Neural crest cell (in vitro differentiated cells): Measurements from ENCODE around the gene PSMB10. TPM values are rescaled to one million over a fixed set of nuclear protein-coding genes. Genes with fewer than 3 reads are reported as not detected.

Experiments
- DNase-seq: peaks from one replicate; pipeline ENCODE4 v3.0.0; 2021; ENCODE audit warnings: low read depth, mixed read lengths, low spot score
- H3K27ac Mint-ChIP-seq: one replicate; pipeline ENCODE4 v1.8.0; 2021; ENCODE audit warnings: mild to moderate bottlenecking, mixed read lengths; ENCODE audit not compliant: unreplicated experiment
- H3K27me3 Mint-ChIP-seq: 2 replicates; pipeline ENCODE4 v1.8.0; 2021; ENCODE audit warnings: low read depth, mild to moderate bottlenecking, mixed read lengths
- H3K36me3 Mint-ChIP-seq: 2 replicates; pipeline ENCODE4 v1.8.0; 2021; ENCODE audit warnings: low read depth, mild to moderate bottlenecking, mixed read lengths
- H3K4me1 Mint-ChIP-seq: 2 replicates; pipeline ENCODE4 v1.8.0; 2021; ENCODE audit warnings: mixed read lengths
- H3K4me3 Mint-ChIP-seq: one replicate; pipeline ENCODE4 v1.8.0; 2021; ENCODE audit warnings: mild to moderate bottlenecking, mixed read lengths
- H3K9me3 Mint-ChIP-seq: 2 replicates; pipeline ENCODE4 v1.8.0; 2021; ENCODE audit warnings: mixed read lengths
- total RNA-seq: library from RNA; stranded (reverse); gene quantifications from 2 replicates; pipeline ENCODE4 v1.2.1, GENCODE V29; 2021
- TF ChIP-seq, protein P1 (sequence below): fragments of 200-600 bp; sonication (generic); conservative IDR thresholded peaks from 2 replicates; pipeline ENCODE4 v1.5.0; 2021; ENCODE audit warnings: antibody characterized with exemption, mild to moderate bottlenecking

The PSMB10 gene
- total RNA-seq, 1 donor from 2014 or later = 22.5 TPM

DNA sequence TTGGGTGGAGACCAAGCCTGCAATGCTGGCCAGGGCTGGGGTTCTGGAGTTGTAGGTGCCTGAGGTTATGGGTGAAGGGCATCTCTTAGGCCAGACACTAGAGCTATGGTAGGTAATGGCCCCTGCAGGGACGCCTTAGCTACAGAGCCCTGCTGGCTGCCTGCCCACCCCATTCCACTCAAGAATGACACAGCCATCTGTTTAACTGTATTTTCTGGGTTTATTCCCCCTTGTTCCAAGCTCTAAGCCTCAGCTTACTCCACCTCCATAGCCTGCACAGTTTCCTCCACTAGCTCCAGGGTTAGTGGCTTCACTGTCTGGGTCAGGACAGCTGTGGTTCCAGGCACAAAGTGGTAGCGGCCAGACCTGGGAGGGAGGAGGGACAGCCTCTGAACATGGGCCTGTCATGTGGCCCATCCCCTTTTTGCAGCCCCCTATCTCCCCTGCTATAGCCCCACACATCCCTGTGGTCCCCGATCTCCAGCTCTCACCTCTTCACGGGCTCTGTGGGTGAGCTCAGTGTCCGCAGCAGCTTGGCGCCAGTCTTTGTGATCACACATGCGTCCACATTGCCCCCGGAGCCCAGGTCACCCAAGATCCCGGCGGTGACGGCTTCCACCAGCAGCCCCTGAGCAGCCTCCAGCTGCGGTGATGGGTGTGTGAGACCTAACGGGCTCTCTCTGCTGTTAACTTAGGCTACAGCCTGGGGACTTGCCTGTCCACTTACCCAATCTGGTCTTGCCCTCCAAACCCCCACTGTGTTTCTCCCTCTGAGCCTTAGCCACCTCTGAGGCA is 2.1 kb downstream of the PSMB10 start:
- peak overlapping the region; percentile 99 for H3K4me3 Mint-ChIP-seq
- peaks cover 3% of the 10 kb centered on the region for H3K36me3 Mint-ChIP-seq
- peaks cover 7% of the 10 kb centered on the region for H3K27me3 Mint-ChIP-seq
- peaks cover 30% of the 10 kb centered on the region for H3K4me1 Mint-ChIP-seq
- no peak for DNase-seq
- no peaks in the 10 kb centered on the region for H3K9me3 Mint-ChIP-seq
- H3K27ac Mint-ChIP-seq = peak overlapping the region; percentile 53
- TF ChIP-seq, protein P1, sequence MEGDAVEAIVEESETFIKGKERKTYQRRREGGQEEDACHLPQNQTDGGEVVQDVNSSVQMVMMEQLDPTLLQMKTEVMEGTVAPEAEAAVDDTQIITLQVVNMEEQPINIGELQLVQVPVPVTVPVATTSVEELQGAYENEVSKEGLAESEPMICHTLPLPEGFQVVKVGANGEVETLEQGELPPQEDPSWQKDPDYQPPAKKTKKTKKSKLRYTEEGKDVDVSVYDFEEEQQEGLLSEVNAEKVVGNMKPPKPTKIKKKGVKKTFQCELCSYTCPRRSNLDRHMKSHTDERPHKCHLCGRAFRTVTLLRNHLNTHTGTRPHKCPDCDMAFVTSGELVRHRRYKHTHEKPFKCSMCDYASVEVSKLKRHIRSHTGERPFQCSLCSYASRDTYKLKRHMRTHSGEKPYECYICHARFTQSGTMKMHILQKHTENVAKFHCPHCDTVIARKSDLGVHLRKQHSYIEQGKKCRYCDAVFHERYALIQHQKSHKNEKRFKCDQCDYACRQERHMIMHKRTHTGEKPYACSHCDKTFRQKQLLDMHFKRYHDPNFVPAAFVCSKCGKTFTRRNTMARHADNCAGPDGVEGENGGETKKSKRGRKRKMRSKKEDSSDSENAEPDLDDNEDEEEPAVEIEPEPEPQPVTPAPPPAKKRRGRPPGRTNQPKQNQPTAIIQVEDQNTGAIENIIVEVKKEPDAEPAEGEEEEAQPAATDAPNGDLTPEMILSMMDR = no peak

DNA sequence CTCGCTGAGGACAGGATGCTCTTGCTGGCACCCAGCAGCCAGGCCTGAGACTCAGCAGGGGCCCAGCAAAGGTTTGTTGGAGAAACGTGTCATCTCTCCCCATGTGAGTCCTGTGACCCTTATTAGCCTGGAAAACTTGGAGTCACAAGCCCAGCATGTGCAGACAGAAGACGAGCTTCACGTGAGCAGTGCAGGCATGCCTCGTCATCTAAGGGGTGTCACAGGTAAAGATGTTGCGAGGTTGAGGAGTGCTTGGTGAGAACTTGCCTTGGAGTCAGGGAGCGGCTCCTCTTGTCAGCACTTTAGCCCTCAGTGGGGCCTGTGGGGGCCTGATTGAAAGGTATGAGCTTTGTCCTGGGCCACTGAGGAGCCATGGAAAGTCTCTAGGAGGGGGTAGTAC is 2.8 kb downstream of the PSMB10 start:
- H3K4me1 Mint-ChIP-seq = peaks cover 30% of the 10 kb centered on the region
- no peak overlapping the region for H3K27ac Mint-ChIP-seq
- TF ChIP-seq, protein P1 = no peak
- peaks cover 3% of the 10 kb centered on the region for H3K36me3 Mint-ChIP-seq
- H3K27me3 Mint-ChIP-seq = peaks cover 7% of the 10 kb centered on the region
- no peaks in the 10 kb centered on the region for H3K9me3 Mint-ChIP-seq
- peak overlapping the region; percentile 99 for H3K4me3 Mint-ChIP-seq
- DNase-seq = no peak

DNA sequence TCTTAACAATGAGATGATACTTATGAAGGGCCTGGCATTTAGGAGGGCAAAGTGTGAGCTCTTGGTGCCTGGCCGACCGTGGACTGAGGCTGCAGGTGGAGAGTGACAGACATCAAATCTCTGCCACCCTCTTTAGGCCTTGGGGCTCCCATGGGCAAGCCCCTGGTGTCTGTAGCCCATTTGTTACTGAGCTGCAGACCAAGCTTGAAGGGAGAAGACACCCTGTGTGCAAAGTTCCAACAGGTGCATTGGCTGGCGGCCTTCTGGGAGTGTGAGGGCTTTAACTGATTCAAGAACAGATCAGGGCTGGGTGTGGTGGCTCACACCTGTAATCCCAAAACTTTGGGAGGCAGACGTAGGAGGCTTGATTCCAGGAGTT is 4.2 kb downstream of the PSMB10 start:
- Mint-ChIP-seq H3K4me3 (peak overlapping the region; percentile 47), H3K9me3 (no peaks in the 10 kb centered on the region), H3K4me1 (peaks cover 29% of the 10 kb centered on the region), H3K27me3 (peaks cover 7% of the 10 kb centered on the region), H3K27ac (no peak overlapping the region), H3K36me3 (peaks cover 3% of the 10 kb centered on the region)
- DNase-seq = no peak
- TF ChIP-seq, protein P1 = no peak

DNA sequence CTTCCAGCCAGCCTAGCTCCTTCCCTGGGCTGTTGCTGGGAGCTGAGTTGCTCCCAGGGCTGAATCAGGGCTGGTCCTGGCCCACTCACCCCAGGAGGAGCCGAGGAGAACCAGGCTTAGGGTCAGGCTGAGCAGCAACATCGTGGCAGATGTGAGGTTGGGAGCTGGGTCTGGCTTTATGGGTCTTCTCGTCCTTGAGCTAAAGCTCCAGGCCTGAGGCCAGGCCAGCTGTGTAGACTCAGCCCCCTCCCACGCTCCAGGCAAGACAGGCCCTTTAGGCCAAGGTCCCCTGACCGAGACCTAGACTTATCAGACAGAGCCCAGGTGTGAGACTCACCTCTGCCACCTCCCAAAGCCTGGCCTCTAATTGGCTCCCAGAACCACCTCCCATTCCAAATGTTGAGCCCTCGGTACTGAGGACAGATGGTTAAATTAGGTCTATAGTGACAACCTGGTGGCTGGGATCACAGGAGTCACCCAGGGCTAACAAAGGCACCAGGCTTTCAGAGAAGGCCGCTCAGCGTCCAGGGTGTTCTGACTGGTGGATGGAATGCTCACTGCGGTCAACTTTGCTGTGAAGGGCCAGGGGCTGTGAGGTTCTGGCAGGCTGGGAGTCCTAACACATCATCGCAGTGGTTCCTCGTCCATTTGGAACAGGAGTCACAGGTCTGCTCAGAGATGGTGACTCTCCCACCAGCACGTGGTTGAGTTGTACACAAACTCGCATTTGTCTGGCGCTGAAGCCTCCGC is 4.8 kb downstream of the PSMB10 start, which contains the start of gene CTRL:
TSS of gene CTRL (minus strand) at position 151 of the 750 bp plus-strand sequence. CDS start at position 141, 10 bp downstream.
- H3K36me3 Mint-ChIP-seq = peaks cover 3% of the 10 kb centered on the region
- no peaks in the 10 kb centered on the region for H3K9me3 Mint-ChIP-seq
- H3K4me1 Mint-ChIP-seq = peaks cover 24% of the 10 kb centered on the region
- peak within 1 kb of the TSS; percentile 76 for H3K4me3 Mint-ChIP-seq
- no peak for DNase-seq
- H3K27me3 Mint-ChIP-seq = peaks cover 7% of the 10 kb centered on the region
- TF ChIP-seq, protein P1 = peak; percentile 35
- no peak within 1 kb of the TSS for H3K27ac Mint-ChIP-seq

DNA sequence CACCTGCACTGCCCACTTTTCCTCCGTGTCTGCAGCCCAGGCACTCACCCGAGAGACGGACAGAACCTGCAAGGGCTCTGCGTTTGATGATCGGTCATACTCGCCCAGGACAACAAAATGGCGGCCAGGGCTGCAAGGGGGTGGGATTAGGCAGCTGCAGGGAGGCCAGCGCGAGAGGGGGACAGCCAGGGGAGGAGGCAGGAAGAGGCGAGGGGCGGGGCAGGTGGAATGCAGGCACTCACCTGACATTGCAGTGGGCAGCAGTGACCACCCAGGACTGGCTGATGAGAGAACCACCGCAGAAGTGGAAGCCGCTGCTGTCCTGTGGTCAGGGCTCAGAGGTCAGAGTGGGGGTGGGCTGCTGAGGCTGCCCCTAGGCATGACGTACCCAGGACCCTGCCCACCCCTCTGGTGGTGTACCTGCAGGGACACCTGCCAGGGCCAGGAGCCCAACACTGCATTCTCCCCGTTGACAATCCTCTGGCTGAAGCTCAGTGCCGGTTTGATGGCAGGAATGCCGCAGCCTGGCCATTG is 5.9 kb downstream of the PSMB10 start:
- Mint-ChIP-seq H3K4me1 (peaks cover 19% of the 10 kb centered on the region), H3K4me3 (peak overlapping the region; percentile 76), H3K27ac (no peak overlapping the region), H3K36me3 (peaks cover 2% of the 10 kb centered on the region), H3K27me3 (peaks cover 6% of the 10 kb centered on the region), H3K9me3 (no peaks in the 10 kb centered on the region)
- no peak for DNase-seq
- TF ChIP-seq, protein P1 = no peak
